Common myeloid progenitor, CD34-positive (primary cell): Measurements from ENCODE around the gene APOL4.

Experiments used
- CTCF ChIA-PET: fragments of 350-600 bp; sonication (Branson Sonifier 250); formaldehyde crosslinking; loops from one replicate; lab custom pipeline; 2021; ENCODE audit warnings: antibody characterized with exemption; lab: Charles Lee
- POLR2A ChIA-PET: fragments of 350-600 bp; sonication (Branson Sonifier 250); formaldehyde crosslinking; loops from one replicate; lab custom pipeline; 2021; ENCODE audit warnings: antibody characterized with exemption; lab: Charles Lee
- DNase-seq, 3 donors: peaks; one replicate each; pipeline versions ENCODE4 v3.0.0 to v3.0.0-alpha.2; 2013
- H3K27ac ChIP-seq, 2 experiments: 1 replicate in 1 of 2; 2 replicates in 1 of 2; pipeline ENCODE4 v1.7.0; 2013; ENCODE audit warnings: inconsistent platforms in 2 of 2, low read length in 2 of 2, mild to moderate bottlenecking in 2 of 2, low read depth in 1 of 2, moderate library complexity in 1 of 2; ENCODE audit not compliant: severe bottlenecking in 2 of 2, insufficient read depth in 1 of 2, poor library complexity in 1 of 2
- H3K27me3 ChIP-seq, 5 experiments: replicated peaks in 2 of 5; 1 replicate in 3 of 5; 2 replicates in 2 of 5; pipeline versions ENCODE4 v1.6.1 to v1.7.0; 2013; ENCODE audit warnings: low read length in 4 of 5, mild to moderate bottlenecking in 2 of 5, moderate library complexity in 2 of 5, inconsistent platforms in 1 of 5; ENCODE audit not compliant: insufficient read depth in 5 of 5, control insufficient read depth in 4 of 5
- H3K36me3 ChIP-seq, 4 experiments: 1 replicate in 2 of 4; 2 replicates in 2 of 4; pipeline versions ENCODE4 v1.6.1 to v1.7.0; 2013; ENCODE audit warnings: low read length in 3 of 4, control low read depth in 1 of 4, mild to moderate bottlenecking in 1 of 4; ENCODE audit not compliant: control insufficient read depth in 4 of 4, insufficient read depth in 4 of 4
- H3K4me1 ChIP-seq, 4 experiments: 1 replicate in 3 of 4; 2 replicates in 1 of 4; pipeline versions ENCODE4 v1.6.1 to v1.7.1; 2013; ENCODE audit warnings: low read length in 3 of 4, mild to moderate bottlenecking in 3 of 4, control low read depth in 1 of 4, inconsistent platforms in 1 of 4, moderate library complexity in 1 of 4; ENCODE audit not compliant: control insufficient read depth in 4 of 4, insufficient read depth in 4 of 4; ENCODE audit errors: control extremely low read depth in 1 of 4
- H3K4me3 ChIP-seq, 7 experiments: 1 replicate in 4 of 7; 2 replicates in 3 of 7; pipeline versions ENCODE4 v1.5.1 to v1.7.0; 2013; ENCODE audit warnings: mild to moderate bottlenecking in 7 of 7, low read length in 6 of 7, moderate library complexity in 6 of 7, inconsistent platforms in 2 of 7, low read depth in 2 of 7, control low read depth in 1 of 7; ENCODE audit not compliant: insufficient read depth in 4 of 7, control insufficient read depth in 1 of 7; ENCODE audit errors: extremely low read depth in 1 of 7
- H3K9me3 ChIP-seq, 5 experiments: 1 replicate in 4 of 5; 2 replicates in 1 of 5; pipeline versions ENCODE4 v1.6.1 to v1.7.1; 2013; ENCODE audit warnings: low read length in 4 of 5, mild to moderate bottlenecking in 2 of 5, inconsistent platforms in 1 of 5, low read depth in 1 of 5, moderate library complexity in 1 of 5; ENCODE audit not compliant: control insufficient read depth in 4 of 5, insufficient read depth in 2 of 5; ENCODE audit errors: control extremely low read depth in 1 of 5
- WGBS: methylation state at CpG from one replicate; pipeline ENCODE4 v1.1.5; 2013; ENCODE audit not compliant: insufficient coverage; 5-methylcytosine and 5-hydroxymethylcytosine counted together

Gene APOL4

DNA sequence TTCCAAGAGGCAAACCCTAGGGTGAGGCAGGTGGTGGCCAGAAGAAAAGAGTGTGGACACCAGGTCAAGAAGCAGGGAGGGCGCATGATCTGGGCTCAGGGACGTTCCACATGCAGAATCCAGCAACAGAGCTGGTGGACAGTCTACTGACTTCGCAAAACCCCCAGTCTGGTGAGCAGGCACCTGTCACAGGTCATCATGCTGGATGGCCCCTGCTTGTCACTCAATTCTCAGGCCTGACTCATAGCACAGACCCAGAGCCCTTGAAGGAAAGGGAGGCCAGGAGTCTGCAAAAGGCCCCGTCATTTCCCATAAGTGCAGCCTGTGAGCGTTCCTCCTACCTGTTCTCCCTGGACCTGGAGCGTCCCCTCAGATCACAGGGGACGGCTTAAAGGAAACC is 18.2 kb downstream of the APOL4 start:
- ChIA-PET POLR2A (interaction anchor here (1.2 kb wide), 1 partner anchor 14 kb away, joined by 3 read pairs; no protein-coding TSS in a partner anchor), CTCF (interaction anchor here (0.7 to 9.9 kb wide), 7 partner anchors 10 to 103 kb away, joined by 3 to 171 read pairs (median 4); no protein-coding TSS in a partner anchor)
- Histone ChIP-seq H3K9me3 (no peaks in the 10 kb centered on the region), H3K27me3 (no peaks in the 10 kb centered on the region), H3K4me3 (no peak overlapping the region), H3K4me1 (peaks cover 0 to 2% (median 0%) of the 10 kb centered on the region in 4 experiments), H3K27ac (no peak overlapping the region), H3K36me3 (no peaks in the 10 kb centered on the region)
- no peak for DNase-seq
- 100% methylated on average over 5 of the region's 7 CpGs for WGBS

DNA sequence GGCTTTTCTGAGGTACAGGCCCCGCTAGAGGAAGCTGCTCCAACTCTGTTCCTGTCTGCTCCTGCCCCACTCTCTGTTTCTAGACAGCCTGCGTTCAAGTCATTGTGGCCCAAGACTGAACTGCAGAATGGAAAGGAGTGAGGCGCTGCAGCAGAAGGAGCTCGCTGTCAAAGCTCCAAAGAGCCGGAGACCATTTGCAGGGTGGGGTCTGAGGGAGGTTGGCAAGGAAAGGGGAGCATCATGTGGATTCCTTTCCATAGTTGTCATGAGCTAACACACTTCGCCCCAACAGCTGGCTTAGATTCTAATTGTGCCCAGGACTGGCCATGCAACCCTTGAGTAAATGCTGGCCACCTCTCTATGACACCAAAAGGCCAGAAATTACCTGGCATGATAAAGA is 18.8 kb downstream of the APOL4 start:
- WGBS, result 96% methylated on average over 4 of the region's 6 CpGs
- H3K27ac ChIP-seq, result no peak overlapping the region
- H3K36me3 ChIP-seq, result no peaks in the 10 kb centered on the region
- no peaks in the 10 kb centered on the region for H3K9me3 ChIP-seq
- CTCF ChIA-PET, result interaction anchor here (0.7 to 9.9 kb wide), 8 partner anchors 10 to 104 kb away, joined by 3 to 171 read pairs (median 4); no protein-coding TSS in a partner anchor
- H3K4me1 ChIP-seq, result peaks cover 0 to 2% (median 0%) of the 10 kb centered on the region in 4 experiments
- no peaks in the 10 kb centered on the region for H3K27me3 ChIP-seq
- POLR2A ChIA-PET, result interaction anchor here (1.2 kb wide), 1 partner anchor 13 kb away, joined by 3 read pairs; no protein-coding TSS in a partner anchor
- no peak overlapping the region for H3K4me3 ChIP-seq
- DNase-seq, result no peak

DNA sequence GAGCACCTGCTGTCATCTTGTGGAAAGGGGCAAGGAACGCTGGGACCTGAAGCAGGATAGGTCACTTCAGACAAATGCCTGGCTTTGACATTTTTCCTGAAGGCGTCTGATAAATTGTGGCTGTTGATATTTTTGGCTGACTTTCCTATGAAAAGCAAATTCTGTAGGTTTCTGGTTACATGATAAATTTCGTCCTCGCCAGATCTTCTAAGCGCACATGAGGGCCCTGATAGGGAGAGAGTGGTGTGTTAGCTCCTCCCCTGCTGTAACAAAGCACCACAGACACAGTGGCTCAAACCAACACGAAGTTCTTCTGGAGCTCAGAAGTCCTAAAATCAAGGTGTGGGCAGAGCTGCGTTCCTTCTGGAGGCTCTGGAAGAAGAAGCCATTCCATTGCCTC is 19.6 kb downstream of the APOL4 start:
- no peaks in the 10 kb centered on the region for H3K36me3 ChIP-seq
- no peaks in the 10 kb centered on the region for H3K27me3 ChIP-seq
- no peak overlapping the region for H3K27ac ChIP-seq
- no peak for DNase-seq
- H3K9me3 ChIP-seq, result no peaks in the 10 kb centered on the region
- CTCF ChIA-PET, result interaction anchor here (1.0 to 9.9 kb wide), 10 partner anchors 9 to 116 kb away, joined by 3 to 171 read pairs (median 5); partner anchors contain the start of gene APOL3
- 94% methylated on average over 4 of the region's 7 CpGs for WGBS
- peaks cover 0 to 2% (median 0%) of the 10 kb centered on the region in 4 experiments for H3K4me1 ChIP-seq
- POLR2A ChIA-PET, result interaction anchor here (1.2 kb wide), 1 partner anchor 13 kb away, joined by 3 read pairs; no protein-coding TSS in a partner anchor
- H3K4me3 ChIP-seq, result no peak overlapping the region

DNA sequence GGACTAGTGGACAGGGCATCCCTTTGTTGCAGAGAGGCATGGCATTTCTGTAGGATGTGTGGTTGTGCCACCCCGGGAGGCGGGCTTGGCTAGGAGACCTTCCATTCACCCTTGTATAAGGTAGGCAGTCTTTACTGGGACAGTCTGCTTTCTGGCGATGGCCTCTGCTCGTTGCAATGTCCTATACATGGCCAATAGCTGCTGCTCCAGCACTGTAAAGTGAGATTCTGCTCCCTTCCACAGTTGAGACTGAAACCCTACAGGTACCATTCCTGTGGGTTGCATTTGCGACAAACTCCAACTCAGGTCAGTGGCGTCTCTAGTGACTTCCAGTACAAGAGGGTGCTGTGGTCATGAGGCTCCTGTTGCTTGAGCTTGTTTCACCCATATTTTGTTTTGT is 20.7 kb downstream of the APOL4 start:
- Histone ChIP-seq H3K4me1 (peaks cover 0 to 2% (median 0%) of the 10 kb centered on the region in 4 experiments), H3K27ac (no peak overlapping the region), H3K9me3 (no peaks in the 10 kb centered on the region), H3K36me3 (no peaks in the 10 kb centered on the region), H3K4me3 (no peak overlapping the region), H3K27me3 (no peaks in the 10 kb centered on the region)
- CTCF ChIA-PET, result interaction anchor here (0.8 to 9.9 kb wide), 13 partner anchors 13 to 234 kb away, joined by 3 to 171 read pairs (median 4); partner anchors contain the start of gene APOL3
- DNase-seq, result no peak
- 100% methylated on average over 4 of the region's 6 CpGs for WGBS
- POLR2A ChIA-PET, result interaction anchor here (0.6 to 1.4 kb wide), 3 partner anchors 35 to 80 kb away, joined by 3 to 8 read pairs (median 4); no protein-coding TSS in a partner anchor

DNA sequence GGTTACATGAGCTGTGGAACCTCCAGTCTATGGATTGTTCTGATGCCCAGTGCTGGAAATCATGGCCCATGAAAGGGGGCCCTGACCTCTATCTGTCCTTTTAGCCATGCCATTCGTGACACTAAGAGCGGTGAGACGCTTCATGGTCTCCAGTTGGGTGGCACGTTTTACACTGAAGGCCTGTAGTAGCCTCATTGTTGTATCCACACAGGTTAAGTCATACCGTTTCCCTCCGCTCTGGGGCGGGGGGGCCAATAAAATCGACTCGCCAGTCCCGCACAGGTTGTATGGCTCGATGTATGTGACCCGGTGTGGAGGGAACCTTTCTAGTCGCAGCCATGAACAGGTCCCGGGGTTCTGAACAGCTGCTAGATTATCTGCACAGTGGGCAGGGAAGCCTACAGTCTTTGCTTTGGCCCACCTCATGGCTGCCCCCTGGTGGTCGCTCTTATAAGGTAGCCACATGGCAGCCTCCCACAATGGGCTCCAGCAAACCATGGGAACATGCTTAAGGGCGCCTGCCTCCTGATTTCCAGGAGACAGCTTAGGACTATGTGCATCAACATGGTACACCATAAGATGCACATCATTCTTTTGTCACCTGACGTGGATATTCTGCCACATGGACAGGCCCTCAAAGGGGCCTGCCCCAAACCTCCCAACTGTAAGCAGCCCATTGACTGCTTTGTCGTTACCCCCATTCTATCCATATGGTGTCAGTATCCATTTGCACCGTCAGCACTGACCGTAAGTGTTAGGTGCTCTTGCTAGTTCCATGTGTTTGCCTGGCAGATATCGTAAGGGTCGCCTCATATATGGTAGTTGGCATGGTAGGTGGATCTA is 21.4 kb downstream of the APOL4 start:
- H3K9me3 ChIP-seq, result no peaks in the 10 kb centered on the region
- H3K4me1 ChIP-seq, result peaks cover 0 to 2% (median 0%) of the 10 kb centered on the region in 4 experiments
- peak; percentile 75 to 86 (median 81) for DNase-seq
- no peak overlapping the region for H3K27ac ChIP-seq
- CTCF ChIA-PET, result interaction anchor here (0.8 to 9.9 kb wide), 18 partner anchors 9 to 424 kb away, joined by 3 to 171 read pairs (median 4); partner anchors contain the start of gene APOL3
- no peaks in the 10 kb centered on the region for H3K36me3 ChIP-seq
- no peaks in the 10 kb centered on the region for H3K27me3 ChIP-seq
- 61% methylated on average over 21 of the region's 22 CpGs for WGBS
- H3K4me3 ChIP-seq, result no peak overlapping the region
- POLR2A ChIA-PET, result interaction anchor here (1.0 to 1.4 kb wide), 2 partner anchors 28 to 35 kb away, joined by 5 to 8 read pairs; no protein-coding TSS in a partner anchor

DNA sequence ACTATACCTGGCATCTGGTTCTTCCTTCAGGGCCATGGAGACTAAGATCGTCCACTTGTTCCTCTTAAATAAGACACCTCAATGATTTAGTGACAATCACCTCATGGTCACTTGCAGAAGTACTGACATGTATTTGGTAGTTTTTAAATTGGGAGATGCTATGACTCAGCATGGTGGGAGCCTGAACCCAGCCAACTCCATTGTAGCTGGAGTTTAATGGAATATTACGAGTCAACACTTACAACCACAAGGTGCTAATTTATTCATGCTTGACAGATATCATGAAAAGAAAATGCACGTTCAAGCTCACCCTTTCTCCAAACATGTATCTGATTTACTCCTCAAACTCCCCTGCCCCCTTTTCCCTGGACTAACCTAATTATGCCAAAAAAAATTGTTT is 24.4 kb downstream of the APOL4 start:
- 94% methylated on average over 3 of the region's 3 CpGs for WGBS
- Histone ChIP-seq H3K4me1 (peaks cover 0 to 2% (median 0%) of the 10 kb centered on the region in 4 experiments), H3K36me3 (no peaks in the 10 kb centered on the region), H3K27me3 (no peaks in the 10 kb centered on the region), H3K9me3 (no peaks in the 10 kb centered on the region), H3K4me3 (no peak overlapping the region), H3K27ac (no peak overlapping the region)
- no peak for DNase-seq
- ChIA-PET CTCF (interaction anchor here (0.6 to 9.9 kb wide), 8 partner anchors 12 to 249 kb away, joined by 3 to 171 read pairs (median 24); partner anchors contain the start of gene APOL3), POLR2A (interaction anchor here (1.8 kb wide), 1 partner anchor 32 kb away, joined by 10 read pairs; no protein-coding TSS in a partner anchor)
